Activated naive CD4-positive, alpha-beta T cell treated with anti-CD3 and anti-CD28 coated beads for 36 hours (primary cell): ENCODE results near the gene ITPR2. TPM values are rescaled to one million over a fixed set of nuclear protein-coding genes. Genes with fewer than 3 reads are reported as not detected.
A peak's percentile ranks its signal among the peaks of the same experiment; 100 is the strongest.
"Not testable (repeated sequence)": the region's sequence is repeated elsewhere in the genome, so short reads cannot be mapped to it uniquely, and the experiment has no call there.

Experiments used
- CTCF ChIA-PET: fragments of 350-600 bp; sonication (Branson Sonifier 250); formaldehyde crosslinking; loops from one replicate; lab custom pipeline; 2021; ENCODE audit warnings: antibody characterized with exemption; lab: Charles Lee
- DNase-seq: peaks from one replicate; pipeline ENCODE4 v3.0.0-alpha.2; 2020
- H3K27ac Mint-ChIP-seq: one replicate; pipeline ENCODE4 v1.8.0; 2021; ENCODE audit warnings: mild to moderate bottlenecking, mixed read lengths
- H3K27me3 Mint-ChIP-seq: one replicate; pipeline ENCODE4 v1.8.0; 2021; ENCODE audit warnings: low read depth, mixed read lengths
- H3K36me3 Mint-ChIP-seq: one replicate; pipeline ENCODE4 v1.8.0; 2021; ENCODE audit warnings: low read depth, mixed read lengths
- H3K4me1 Mint-ChIP-seq: one replicate; pipeline ENCODE4 v1.8.0; 2021; ENCODE audit warnings: low read depth, mixed read lengths
- H3K4me3 Mint-ChIP-seq: one replicate; pipeline ENCODE4 v1.8.0; 2021; ENCODE audit warnings: mild to moderate bottlenecking, moderate library complexity, mixed read lengths
- H3K9me3 Mint-ChIP-seq: one replicate; pipeline ENCODE4 v1.8.0; 2021; ENCODE audit warnings: mixed read lengths
- intact Hi-C: fragments of 100-400 bp; cut with micrococcal nuclease; formaldehyde crosslinking; loops from one replicate; pipeline ENCODE4 v1.15.1; 2023
- total RNA-seq, 2 experiments: library from RNA; stranded (reverse); gene quantifications; one replicate each; pipeline ENCODE4 v1.2.3, GENCODE V29; 2021

ITPR2 gene
- total RNA-seq, 2 experiments from 2014 or later = 24.4 to 24.5 TPM

GRCh38 chr12:26680727-26681455, 152.1 kb downstream of the ITPR2 start:
- CTCF ChIA-PET = interaction anchor here (1.0 to 1.5 kb wide), 3 partner anchors 11 to 29 kb away, joined by 3 to 4 read pairs (median 3); no protein-coding TSS in a partner anchor
- Mint-ChIP-seq H3K36me3 (peaks cover 34% of the 10 kb centered on the region), H3K4me3 (no peak overlapping the region), H3K27ac (no peak overlapping the region), H3K27me3 (no peaks in the 10 kb centered on the region), H3K9me3 (peaks cover 2% of the 10 kb centered on the region), H3K4me1 (no peaks in the 10 kb centered on the region)
- no peak for DNase-seq
- intact Hi-C loops = no loop called here

GRCh38 chr12:26678697-26679660, 154.0 kb downstream of the ITPR2 start:
- intact Hi-C loops = no loop called here
- no peak for DNase-seq
- Mint-ChIP-seq H3K4me1 (no peaks in the 10 kb centered on the region), H3K27me3 (no peaks in the 10 kb centered on the region), H3K36me3 (peaks cover 18% of the 10 kb centered on the region), H3K4me3 (no peak overlapping the region), H3K9me3 (peaks cover 2% of the 10 kb centered on the region), H3K27ac (no peak overlapping the region)
- CTCF ChIA-PET = interaction anchor here (0.7 kb wide), 1 partner anchor 652 kb away, joined by 5 read pairs; no protein-coding TSS in a partner anchor

GRCh38 chr12:26671487-26671886, 161.5 kb downstream of the ITPR2 start:
- H3K36me3 Mint-ChIP-seq, H3K4me1 Mint-ChIP-seq, CTCF ChIA-PET, H3K27me3 Mint-ChIP-seq, H3K4me3 Mint-ChIP-seq, intact Hi-C loops, H3K9me3 Mint-ChIP-seq, H3K27ac Mint-ChIP-seq, DNase-seq: not testable (repeated sequence)

- CTCF ChIA-PET = interaction anchor here (0.7 kb wide), 1 partner anchor 73 kb away, joined by 5 read pairs; no protein-coding TSS in a partner anchor
- Mint-ChIP-seq H3K4me3 (no peak overlapping the region), H3K27me3 (no peaks in the 10 kb centered on the region), H3K9me3 (peaks cover 2% of the 10 kb centered on the region), H3K27ac (no peak overlapping the region), H3K36me3 (peaks cover 15% of the 10 kb centered on the region), H3K4me1 (no peaks in the 10 kb centered on the region)
- no peak for DNase-seq
- intact Hi-C loops = no loop called here
Observed at GRCh38 chr12:26668847-26669246, 164.1 kb downstream of the ITPR2 start.

GRCh38 chr12:26668230-26668629, 164.8 kb downstream of the ITPR2 start:
- peaks cover 19% of the 10 kb centered on the region for H3K36me3 Mint-ChIP-seq
- H3K27ac Mint-ChIP-seq = no peak overlapping the region
- H3K4me1 Mint-ChIP-seq = no peaks in the 10 kb centered on the region
- CTCF ChIA-PET = interaction anchor here (0.7 kb wide), 1 partner anchor 73 kb away, joined by 5 read pairs; no protein-coding TSS in a partner anchor
- no peaks in the 10 kb centered on the region for H3K27me3 Mint-ChIP-seq
- intact Hi-C loops = no loop called here
- no peak overlapping the region for H3K4me3 Mint-ChIP-seq
- H3K9me3 Mint-ChIP-seq = peaks cover 2% of the 10 kb centered on the region
- no peak for DNase-seq

- intact Hi-C loops = no loop called here
- CTCF ChIA-PET = interaction anchor here (0.6 kb wide), 1 partner anchor 14 kb away, joined by 3 read pairs; no protein-coding TSS in a partner anchor
- Mint-ChIP-seq H3K9me3 (no peaks in the 10 kb centered on the region), H3K27ac (no peak overlapping the region), H3K36me3 (peaks cover 27% of the 10 kb centered on the region), H3K4me3 (no peak overlapping the region), H3K4me1 (no peaks in the 10 kb centered on the region), H3K27me3 (no peaks in the 10 kb centered on the region)
- DNase-seq = no peak
Observed at GRCh38 chr12:26666286-26666685, 166.7 kb downstream of the ITPR2 start.

GRCh38 chr12:26661399-26661798, 171.6 kb downstream of the ITPR2 start:
- Mint-ChIP-seq H3K27me3 (no peaks in the 10 kb centered on the region), H3K4me1 (no peaks in the 10 kb centered on the region), H3K4me3 (no peak overlapping the region), H3K27ac (no peak overlapping the region), H3K9me3 (no peaks in the 10 kb centered on the region), H3K36me3 (peaks cover 37% of the 10 kb centered on the region)
- intact Hi-C loops = no loop called here
- DNase-seq = no peak
- CTCF ChIA-PET = no interaction called here

GRCh38 chr12:26659930-26660329, 173.1 kb downstream of the ITPR2 start:
- H3K36me3 Mint-ChIP-seq = peaks cover 43% of the 10 kb centered on the region
- CTCF ChIA-PET = no interaction called here
- no peaks in the 10 kb centered on the region for H3K4me1 Mint-ChIP-seq
- H3K9me3 Mint-ChIP-seq = no peaks in the 10 kb centered on the region
- H3K4me3 Mint-ChIP-seq = no peak overlapping the region
- intact Hi-C loops = no loop called here
- DNase-seq = no peak
- no peaks in the 10 kb centered on the region for H3K27me3 Mint-ChIP-seq
- H3K27ac Mint-ChIP-seq = no peak overlapping the region

- Mint-ChIP-seq H3K4me1 (no peaks in the 10 kb centered on the region), H3K27me3 (no peaks in the 10 kb centered on the region), H3K9me3 (no peaks in the 10 kb centered on the region), H3K27ac (no peak overlapping the region), H3K4me3 (no peak overlapping the region), H3K36me3 (peaks cover 47% of the 10 kb centered on the region)
- no peak for DNase-seq
- CTCF ChIA-PET = no interaction called here
- intact Hi-C loops = no loop called here
Observed at GRCh38 chr12:26658991-26659390, 174.0 kb downstream of the ITPR2 start.

- DNase-seq = no peak
- Mint-ChIP-seq H3K27me3 (no peaks in the 10 kb centered on the region), H3K4me1 (no peaks in the 10 kb centered on the region), H3K36me3 (peaks cover 67% of the 10 kb centered on the region), H3K27ac (no peak overlapping the region), H3K4me3 (no peak overlapping the region), H3K9me3 (peaks cover 7% of the 10 kb centered on the region)
- intact Hi-C loops = no loop called here
- CTCF ChIA-PET = no interaction called here
Observed at GRCh38 chr12:26654623-26655022, 178.4 kb downstream of the ITPR2 start.

GRCh38 chr12:26651566-26652188, 181.3 kb downstream of the ITPR2 start:
- H3K4me3 Mint-ChIP-seq = no peak overlapping the region
- CTCF ChIA-PET = interaction anchor here (0.7 to 1.5 kb wide), 8 partner anchors 10 to 1088 kb away, joined by 3 to 9 read pairs (median 3); no protein-coding TSS in a partner anchor
- intact Hi-C loops = loop anchor here (1.0 to 2.0 kb wide), 3 partner anchors 217 to 554 kb away; no protein-coding TSS in a partner anchor
- H3K27ac Mint-ChIP-seq = no peak overlapping the region
- H3K27me3 Mint-ChIP-seq = no peaks in the 10 kb centered on the region
- peaks cover 58% of the 10 kb centered on the region for H3K36me3 Mint-ChIP-seq
- H3K9me3 Mint-ChIP-seq = peaks cover 7% of the 10 kb centered on the region
- DNase-seq = peak; percentile 59
- no peaks in the 10 kb centered on the region for H3K4me1 Mint-ChIP-seq

GRCh38 chr12:26651036-26651435, 182.0 kb downstream of the ITPR2 start:
- intact Hi-C loops = loop anchor here (1.0 to 2.0 kb wide), 3 partner anchors 216 to 554 kb away; no protein-coding TSS in a partner anchor
- peaks cover 52% of the 10 kb centered on the region for H3K36me3 Mint-ChIP-seq
- no peak for DNase-seq
- CTCF ChIA-PET = interaction anchor here (1.2 kb wide), 1 partner anchor 215 kb away, joined by 3 read pairs; no protein-coding TSS in a partner anchor
- no peaks in the 10 kb centered on the region for H3K27me3 Mint-ChIP-seq
- H3K27ac Mint-ChIP-seq = no peak overlapping the region
- H3K4me1 Mint-ChIP-seq = no peaks in the 10 kb centered on the region
- H3K4me3 Mint-ChIP-seq = no peak overlapping the region
- peaks cover 7% of the 10 kb centered on the region for H3K9me3 Mint-ChIP-seq
